CD1c-positive myeloid dendritic cell (primary cell): Measurements from ENCODE around the gene C4orf54.

Experiments
- DNase-seq: peaks from one replicate; pipeline ENCODE4 v3.0.0-alpha.2; 2016; ENCODE audit errors: extremely low spot score

C4orf54 gene

DNA sequence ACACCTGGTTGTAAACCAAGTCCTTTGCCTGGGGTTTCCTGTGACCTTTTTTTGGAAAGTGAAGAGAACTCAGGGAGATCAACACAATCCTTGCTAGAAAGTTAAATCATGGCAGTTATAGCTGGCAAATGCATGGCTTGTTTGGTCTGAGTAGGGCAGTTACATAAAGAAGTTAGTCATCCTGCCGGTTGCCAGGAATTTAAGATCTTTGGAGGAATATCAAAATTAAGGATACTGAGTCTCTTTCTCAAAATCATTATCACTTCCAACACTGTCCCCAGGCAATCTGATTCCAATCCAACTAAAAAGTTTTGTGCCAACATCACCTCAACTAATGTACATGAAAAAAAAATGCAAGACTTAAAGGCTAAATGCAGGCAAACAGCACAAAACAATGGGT is 40.3 kb downstream of the C4orf54 start:
- DNase-seq, result no peak

DNA sequence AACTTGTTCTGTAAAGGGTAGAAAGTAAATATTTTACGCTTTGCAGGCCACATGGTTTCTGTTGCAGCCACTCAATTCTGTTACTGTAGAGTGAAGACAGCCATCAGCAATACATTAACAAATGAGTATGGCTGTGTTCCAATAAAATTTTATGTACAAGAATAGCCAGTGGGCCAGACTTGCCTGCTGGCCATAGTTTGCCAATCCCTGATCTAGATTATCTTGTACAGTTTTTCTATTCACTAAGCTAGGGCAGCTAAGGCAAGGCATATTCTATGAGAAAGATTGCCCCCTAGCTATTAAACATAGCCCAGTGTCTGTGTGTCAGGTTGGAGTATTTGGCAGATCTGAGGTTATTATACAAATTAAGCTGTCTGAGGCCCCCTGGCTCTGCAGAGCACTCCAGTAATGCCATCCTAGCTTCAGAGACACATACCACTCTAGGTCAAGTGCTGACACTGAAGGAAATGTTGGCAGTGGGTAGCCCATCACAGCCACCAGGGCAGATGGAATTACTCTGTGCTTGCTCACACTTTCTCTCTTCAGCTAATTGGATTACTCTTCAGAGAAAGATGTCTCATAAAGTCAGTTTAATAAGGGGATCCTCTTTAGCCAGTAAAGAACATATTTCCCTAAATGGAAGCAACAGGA is 42.3 kb downstream of the C4orf54 start:
- DNase-seq, result no peak

DNA sequence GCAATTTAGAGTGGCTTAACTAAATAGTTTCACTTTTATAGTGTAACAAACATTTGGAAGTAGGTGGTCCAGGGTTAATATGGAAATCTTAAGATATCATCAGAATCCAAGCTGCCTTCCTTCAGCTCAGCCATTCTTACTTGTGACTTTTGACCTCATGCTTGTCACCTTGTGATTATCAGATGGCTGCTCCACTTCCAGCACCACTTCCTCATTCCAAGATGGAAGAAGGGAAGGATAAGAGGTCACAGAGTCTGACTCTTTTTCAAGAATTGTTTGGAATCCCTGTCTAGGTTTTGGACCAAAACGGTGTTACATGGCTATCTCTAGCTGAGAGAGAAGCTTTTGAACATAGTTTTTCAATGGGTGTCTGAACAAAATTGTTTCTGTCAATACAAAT is 43.1 kb downstream of the C4orf54 start:
- no peak for DNase-seq

DNA sequence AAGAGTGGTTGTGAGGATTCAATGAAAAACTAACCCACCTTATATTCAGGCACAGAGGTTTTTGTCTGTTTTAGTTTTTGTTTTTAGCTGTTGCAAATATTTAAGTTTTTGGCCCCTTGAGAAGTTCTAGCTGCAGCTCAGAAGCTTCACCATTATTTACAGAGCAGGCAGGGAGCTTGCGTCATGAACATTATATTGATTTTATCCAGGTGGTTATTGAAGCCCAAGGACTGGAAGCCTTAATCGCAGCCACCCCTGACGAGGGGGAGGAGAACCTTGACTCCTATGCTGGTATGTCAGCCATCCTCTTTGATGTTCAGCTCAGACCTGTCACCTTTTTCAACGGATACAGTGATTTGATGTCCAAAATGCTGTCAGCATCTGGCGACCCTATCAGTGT is 44.9 kb downstream of the C4orf54 start:
- no peak for DNase-seq

DNA sequence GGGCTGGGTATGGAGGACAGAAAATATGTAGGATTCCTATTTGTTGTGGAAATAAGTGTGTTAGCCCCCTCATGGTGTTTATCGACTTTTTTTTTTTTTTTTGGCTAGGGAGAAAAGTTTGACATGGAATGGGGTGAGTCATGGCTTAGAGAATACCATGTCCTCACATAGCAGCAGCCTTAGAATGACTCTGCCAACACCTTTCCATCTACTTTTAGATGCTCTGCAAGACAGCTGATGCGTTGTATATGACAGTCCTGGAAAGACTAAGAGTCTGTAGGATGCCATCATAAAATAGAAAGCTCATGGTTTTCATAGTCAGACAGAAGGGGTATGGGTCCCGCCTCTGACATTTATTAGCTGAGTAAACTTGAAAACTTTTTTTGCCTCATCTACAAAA is 45.3 kb downstream of the C4orf54 start:
- no peak for DNase-seq

DNA sequence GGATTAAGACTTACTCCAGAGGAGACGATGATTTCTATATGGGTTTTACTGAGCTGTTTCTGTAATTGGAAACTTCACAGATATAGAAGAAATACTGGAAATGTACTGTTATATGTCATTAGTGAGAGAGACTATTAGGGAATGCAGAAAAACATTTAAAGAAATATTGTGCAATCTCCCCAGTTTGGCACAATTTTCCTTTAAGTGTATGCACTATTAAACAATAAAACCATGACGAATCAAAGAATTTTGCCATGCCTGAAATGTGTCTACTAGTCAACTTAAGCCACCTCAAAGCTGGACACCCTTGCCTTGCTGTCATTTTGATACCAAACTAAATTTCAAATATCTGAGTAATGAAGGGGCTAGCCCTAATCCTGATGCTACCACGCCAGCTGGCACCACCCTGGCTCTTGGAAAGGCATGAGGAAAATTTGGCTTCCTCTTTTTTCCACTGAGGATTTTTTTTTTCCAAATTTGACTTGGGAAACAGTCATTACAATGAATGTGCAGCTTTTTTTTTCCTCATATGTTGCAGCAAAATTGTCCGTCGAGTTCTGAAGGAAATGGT is 46.9 kb downstream of the C4orf54 start:
- DNase-seq, result no peak

DNA sequence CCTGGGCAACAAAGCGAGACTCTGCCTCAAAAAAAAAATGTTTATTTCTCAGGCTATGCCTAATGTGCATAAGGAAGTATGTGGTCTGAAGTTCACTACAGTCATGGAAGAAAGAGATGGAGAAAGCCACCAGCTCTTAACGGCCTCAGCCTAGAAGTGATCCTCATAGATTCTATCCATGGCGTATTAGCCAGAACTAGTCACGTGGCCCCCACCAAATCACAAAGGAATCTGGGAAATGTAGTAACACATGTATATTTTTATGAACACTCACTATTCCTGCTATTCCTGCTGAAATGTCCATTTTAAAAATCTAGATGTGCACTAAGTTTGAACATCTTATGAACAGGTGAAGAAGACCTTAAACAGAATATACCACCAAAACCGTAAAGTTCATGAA is 49.2 kb downstream of the C4orf54 start:
- DNase-seq, result no peak
